Trophoblast cell (in vitro differentiated cells and primary cell): Measurements from ENCODE around the gene SMIM44.

Experiments
- DNase-seq, 2 donors: peaks; one replicate each; pipeline ENCODE4 v3.0.0-alpha.2; 2016
- H2AFZ ChIP-seq: 2 replicates; pipeline ENCODE4 v1.6.1; 2013; ENCODE audit warnings: low read length, moderate library complexity, mild to moderate bottlenecking; ENCODE audit not compliant: insufficient read depth, poor library complexity
- H2AK5ac ChIP-seq: 2 replicates; pipeline ENCODE4 v1.6.1; 2013; ENCODE audit warnings: mild to moderate bottlenecking, low read length
- H2BK120ac ChIP-seq: 2 replicates; pipeline ENCODE4 v1.6.1; 2013; ENCODE audit warnings: low read length, mild to moderate bottlenecking, moderate library complexity; ENCODE audit not compliant: insufficient read depth, poor library complexity
- H2BK12ac ChIP-seq: 2 replicates; pipeline ENCODE4 v1.6.1; 2013; ENCODE audit warnings: mild to moderate bottlenecking, low read length, moderate library complexity
- H2BK5ac ChIP-seq: 2 replicates; pipeline ENCODE4 v1.6.1; 2013; ENCODE audit warnings: low read length, low read depth, moderate library complexity, mild to moderate bottlenecking; ENCODE audit not compliant: poor library complexity
- H3K14ac ChIP-seq: 2 replicates; pipeline ENCODE4 v1.6.1; 2013; ENCODE audit warnings: mild to moderate bottlenecking, low read length
- H3K18ac ChIP-seq: 2 replicates; pipeline ENCODE4 v1.6.1; 2013; ENCODE audit warnings: mild to moderate bottlenecking, low read length
- H3K23ac ChIP-seq: 2 replicates; pipeline ENCODE4 v1.6.1; 2013; ENCODE audit warnings: low read length
- H3K27ac ChIP-seq: 2 replicates; pipeline ENCODE4 v1.5.1; 2013; ENCODE audit warnings: low read depth, mild to moderate bottlenecking, inconsistent platforms, low read length, moderate library complexity
- H3K27me3 ChIP-seq: 2 replicates; pipeline ENCODE4 v1.6.1; 2013; ENCODE audit warnings: inconsistent platforms, mild to moderate bottlenecking, low read length, moderate library complexity; ENCODE audit not compliant: insufficient read depth
- H3K36me3 ChIP-seq, 2 experiments: 1 replicate in 1 of 2; 2 replicates in 1 of 2; pipeline ENCODE4 v1.6.1; 2013; ENCODE audit warnings: low read length in 2 of 2, mild to moderate bottlenecking in 2 of 2, moderate library complexity in 1 of 2; ENCODE audit not compliant: insufficient read depth in 2 of 2, control insufficient read depth in 1 of 2
- H3K4ac ChIP-seq: 2 replicates; pipeline ENCODE4 v1.6.1; 2013; ENCODE audit warnings: low read depth, mild to moderate bottlenecking, low read length, moderate library complexity
- H3K4me1 ChIP-seq, 2 experiments: 1 replicate in 1 of 2; 2 replicates in 1 of 2; pipeline ENCODE4 v1.6.1; 2013; ENCODE audit warnings: low read length in 2 of 2, mild to moderate bottlenecking in 2 of 2, moderate library complexity in 1 of 2; ENCODE audit not compliant: insufficient read depth in 2 of 2, control insufficient read depth in 1 of 2
- H3K4me2 ChIP-seq: 2 replicates; pipeline ENCODE4 v1.6.1; 2013; ENCODE audit warnings: inconsistent platforms, mild to moderate bottlenecking, low read length, moderate library complexity
- H3K4me3 ChIP-seq: 2 replicates; pipeline ENCODE4 v1.5.1; 2013; ENCODE audit warnings: mild to moderate bottlenecking, low read depth, low read length, inconsistent platforms
- H3K79me1 ChIP-seq: one replicate; pipeline ENCODE4 v1.6.1; 2013; ENCODE audit warnings: low read length
- H3K79me2 ChIP-seq: 2 replicates; pipeline ENCODE4 v1.6.1; 2013; ENCODE audit warnings: low read length, mild to moderate bottlenecking; ENCODE audit not compliant: control insufficient read depth, insufficient read depth, poor library complexity
- H3K9ac ChIP-seq: 2 replicates; pipeline ENCODE4 v1.6.1; 2013; ENCODE audit warnings: mild to moderate bottlenecking, low read length
- H3K9me3 ChIP-seq: 2 replicates; pipeline ENCODE4 v1.6.1; 2013; ENCODE audit warnings: low read depth, mild to moderate bottlenecking, control low read depth, inconsistent platforms, low read length; ENCODE audit not compliant: insufficient read depth
- H4K12ac ChIP-seq: 2 replicates; pipeline ENCODE4 v1.6.1; 2013; ENCODE audit warnings: low read depth, mild to moderate bottlenecking, low read length, moderate library complexity
- H4K8ac ChIP-seq: 2 replicates; pipeline ENCODE4 v1.6.1; 2013; ENCODE audit warnings: low read depth, mild to moderate bottlenecking, low read length, moderate library complexity
- H4K91ac ChIP-seq: one replicate; pipeline ENCODE4 v1.6.1; 2013; ENCODE audit warnings: low read depth, mild to moderate bottlenecking, low read length, moderate library complexity
- WGBS: extraction: QIAGEN DNeasy Blood & Tissue Kit; methylation state at CpG from one replicate; pipeline ENCODE4 v1.1.7; 2013; ENCODE audit warnings: missing lambda C conversion rate; ENCODE audit not compliant: insufficient read length, insufficient coverage; ENCODE audit errors: extremely low coverage; 5-methylcytosine and 5-hydroxymethylcytosine counted together

Gene SMIM44

GRCh38 chr19:3441089-3441985, 41.9 kb downstream of the SMIM44 start:
- no CpG with 5 or more reads among the region's 25 CpGs for WGBS

DNA sequence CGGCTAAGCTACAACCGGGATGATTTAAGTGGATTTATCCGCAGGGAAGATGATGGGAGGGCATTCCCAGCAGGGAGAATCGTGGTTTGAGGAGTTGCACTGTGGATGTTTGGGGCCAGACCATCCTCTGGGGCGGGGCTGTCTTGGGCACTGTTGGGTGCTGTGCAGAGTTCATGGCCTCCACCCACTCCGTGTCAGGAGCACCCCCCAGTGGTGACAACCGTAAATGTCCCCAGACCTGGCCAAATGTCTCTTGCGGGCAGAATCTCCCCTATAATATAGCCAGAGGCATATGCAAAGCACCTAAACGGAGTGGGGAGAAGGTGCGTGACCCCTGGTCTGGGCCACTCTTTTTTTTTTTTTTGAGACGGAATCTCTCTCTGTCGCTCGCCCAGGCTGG, 43.2 kb downstream of the SMIM44 start:
- Histone ChIP-seq H3K27ac (no peak overlapping the region), H2BK120ac (no peak overlapping the region), H3K4ac (no peak overlapping the region), H2AK5ac (no peak overlapping the region), H2BK5ac (no peak overlapping the region), H3K9me3 (peaks cover 5% of the 10 kb centered on the region), H3K36me3 (no peaks in the 10 kb centered on the region), H2AFZ (no peak overlapping the region), H3K79me2 (no peaks in the 10 kb centered on the region), H4K8ac (no peak overlapping the region), H3K14ac (no peak overlapping the region), H3K4me1 (no peaks in the 10 kb centered on the region), H3K23ac (no peak overlapping the region), H3K4me3 (no peak overlapping the region), H2BK12ac (no peak overlapping the region), H3K79me1 (peaks cover 4% of the 10 kb centered on the region), H3K9ac (no peak overlapping the region), H3K27me3 (no peaks in the 10 kb centered on the region), H3K4me2 (no peak overlapping the region), H4K12ac (no peak overlapping the region), H4K91ac (no peak overlapping the region), H3K18ac (no peak overlapping the region)
- DNase-seq = peak; percentile 31 to 67
- no CpG with 5 or more reads among the region's 13 CpGs for WGBS

More at GRCh38 chr19:3441089-3441985, 41.9 kb downstream of the SMIM44 start:
- H3K23ac ChIP-seq = no peak overlapping the region
- peaks cover 5% of the 10 kb centered on the region for H3K9me3 ChIP-seq
- H4K91ac ChIP-seq = no peak overlapping the region
- H2AK5ac ChIP-seq = no peak overlapping the region
- no peaks in the 10 kb centered on the region for H3K79me2 ChIP-seq
- H3K4ac ChIP-seq = no peak overlapping the region
- H4K8ac ChIP-seq = no peak overlapping the region
- H3K27me3 ChIP-seq = no peaks in the 10 kb centered on the region
- H3K18ac ChIP-seq = no peak overlapping the region
- no peak overlapping the region for H2BK5ac ChIP-seq
- no peak overlapping the region for H2BK120ac ChIP-seq
- no peaks in the 10 kb centered on the region for H3K79me1 ChIP-seq
- DNase-seq = no peak
- no peak overlapping the region for H3K9ac ChIP-seq
- H3K4me2 ChIP-seq = no peak overlapping the region
- no peak overlapping the region for H2AFZ ChIP-seq
- H2BK12ac ChIP-seq = no peak overlapping the region
- no peak overlapping the region for H3K4me3 ChIP-seq
- no peak overlapping the region for H3K14ac ChIP-seq
- no peak overlapping the region for H3K27ac ChIP-seq
- no peak overlapping the region for H4K12ac ChIP-seq
- H3K4me1 ChIP-seq = no peaks in the 10 kb centered on the region
- no peaks in the 10 kb centered on the region for H3K36me3 ChIP-seq

DNA sequence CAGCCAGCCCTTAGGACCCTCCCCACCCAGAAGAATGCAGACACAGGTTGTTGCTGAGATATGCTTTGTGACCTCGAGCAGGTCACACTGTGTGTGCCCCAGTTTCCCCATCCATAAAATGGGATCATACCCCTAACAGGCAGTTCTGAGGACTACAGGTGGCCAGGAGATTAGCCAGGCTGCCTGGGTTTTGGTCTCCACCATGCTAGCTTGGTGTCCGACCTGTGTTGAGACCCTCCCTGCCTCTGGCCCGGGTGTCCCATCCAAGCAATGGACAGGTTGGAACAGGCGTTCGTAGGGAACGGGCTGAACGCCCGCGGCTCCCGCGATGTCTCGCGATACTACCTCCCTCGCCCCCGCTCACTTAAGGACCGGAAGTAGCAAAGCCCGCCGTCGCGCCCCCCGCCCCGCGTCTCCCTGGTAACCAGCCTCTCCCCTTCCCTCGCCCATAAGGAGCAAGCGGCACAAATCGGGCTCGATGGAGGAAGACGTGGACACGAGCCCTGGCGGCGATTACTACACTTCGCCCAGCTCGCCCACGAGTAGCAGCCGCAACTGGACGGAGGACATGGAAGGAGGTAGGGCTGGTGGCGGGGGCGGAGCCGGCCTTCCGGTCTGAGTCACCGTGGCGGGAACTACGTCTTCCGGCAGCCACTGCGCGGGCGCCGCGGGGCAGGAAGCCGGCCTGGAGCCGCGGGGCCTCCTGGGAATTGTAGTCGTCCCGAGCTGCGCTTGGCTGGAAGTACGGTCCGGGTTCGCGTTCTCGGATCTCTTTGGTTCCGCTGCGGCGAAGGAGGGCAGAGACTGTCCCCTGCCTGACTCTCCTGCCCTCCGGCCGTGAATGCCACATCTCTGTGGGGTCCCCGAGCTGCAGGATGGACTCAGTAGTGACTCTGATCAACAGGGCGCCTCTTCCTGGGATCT, 48.3 kb downstream of the SMIM44 start:
- H4K12ac ChIP-seq = peak overlapping the region; percentile 97
- H3K4ac ChIP-seq = peak overlapping the region; percentile 88
- no peaks in the 10 kb centered on the region for H3K4me1 ChIP-seq
- no CpG with 5 or more reads among the region's 67 CpGs for WGBS
- H2BK120ac ChIP-seq = peak overlapping the region; percentile 92
- H3K14ac ChIP-seq = peak overlapping the region; percentile 99
- H3K79me1 ChIP-seq = peaks cover 10% of the 10 kb centered on the region
- H3K36me3 ChIP-seq = no peaks in the 10 kb centered on the region
- peak overlapping the region; percentile 97 for H3K18ac ChIP-seq
- peak overlapping the region; percentile 94 for H3K4me2 ChIP-seq
- peak; percentile 96 to 98 for DNase-seq
- H3K27me3 ChIP-seq = no peaks in the 10 kb centered on the region
- peak overlapping the region; percentile 31 for H2AK5ac ChIP-seq
- H4K8ac ChIP-seq = peak overlapping the region; percentile 99
- peak overlapping the region; percentile 96 for H4K91ac ChIP-seq
- H2AFZ ChIP-seq = peak overlapping the region; percentile 97
- H3K9ac ChIP-seq = peak overlapping the region; percentile 86
- H2BK12ac ChIP-seq = no peak overlapping the region
- peaks cover 2% of the 10 kb centered on the region for H3K79me2 ChIP-seq
- peak overlapping the region; percentile 97 for H2BK5ac ChIP-seq
- no peak overlapping the region for H3K23ac ChIP-seq
- H3K4me3 ChIP-seq = peak overlapping the region; percentile 86
- H3K27ac ChIP-seq = peak overlapping the region; percentile 89
- peaks cover 5% of the 10 kb centered on the region for H3K9me3 ChIP-seq

DNA sequence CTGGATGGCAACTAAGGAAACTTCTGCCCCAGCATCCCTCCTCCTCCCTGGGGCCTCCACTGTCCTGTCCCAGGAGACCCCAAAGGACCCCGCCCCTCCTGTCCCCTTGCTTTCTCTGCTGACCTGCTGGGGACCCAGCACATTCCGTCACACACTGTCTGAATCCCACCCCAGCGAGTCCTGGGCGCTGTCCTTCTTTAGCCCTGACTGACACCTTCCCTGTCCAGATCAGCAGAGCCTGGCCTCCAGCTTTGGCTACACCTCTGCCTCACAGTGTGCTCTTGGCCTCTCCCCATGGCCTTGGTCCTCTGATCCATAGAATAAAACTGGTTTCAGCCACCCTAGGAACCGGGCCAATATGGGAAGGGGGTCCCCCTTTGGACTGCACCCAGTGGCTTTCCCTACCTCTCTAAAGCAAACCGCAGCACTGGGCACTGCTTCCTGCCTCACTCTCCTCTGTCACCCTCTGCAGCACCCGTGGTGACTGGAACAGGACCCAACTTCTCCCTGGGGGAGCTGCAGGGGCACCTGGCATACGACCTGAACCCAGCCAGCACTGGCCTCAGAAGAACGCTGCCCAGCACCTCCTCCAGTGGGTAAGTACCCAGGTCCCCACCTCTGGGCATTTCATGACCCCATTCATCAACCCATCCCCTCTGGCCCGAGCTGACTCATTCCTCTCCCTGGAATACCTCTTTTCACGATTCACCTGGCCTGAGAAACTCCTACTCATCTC, 49.3 kb downstream of the SMIM44 start:
- no peak overlapping the region for H3K18ac ChIP-seq
- H2BK5ac ChIP-seq = no peak overlapping the region
- peak overlapping the region; percentile 96 for H4K91ac ChIP-seq
- H3K9me3 ChIP-seq = peaks cover 5% of the 10 kb centered on the region
- no peak overlapping the region for H2AK5ac ChIP-seq
- H4K12ac ChIP-seq = peak overlapping the region; percentile 62
- H3K36me3 ChIP-seq = no peaks in the 10 kb centered on the region
- H2BK12ac ChIP-seq = no peak overlapping the region
- H3K4me1 ChIP-seq = no peaks in the 10 kb centered on the region
- H2AFZ ChIP-seq = peak overlapping the region; percentile 96
- H3K79me1 ChIP-seq = peaks cover 10% of the 10 kb centered on the region
- H3K4me2 ChIP-seq = no peak overlapping the region
- H3K4ac ChIP-seq = no peak overlapping the region
- no peak overlapping the region for H3K27ac ChIP-seq
- no peak for DNase-seq
- no CpG with 5 or more reads among the region's 11 CpGs for whole genome bisulfite sequencing
- no peak overlapping the region for H3K9ac ChIP-seq
- H2BK120ac ChIP-seq = no peak overlapping the region
- H3K27me3 ChIP-seq = no peaks in the 10 kb centered on the region
- H3K79me2 ChIP-seq = peaks cover 2% of the 10 kb centered on the region
- H4K8ac ChIP-seq = peak overlapping the region; percentile 99
- no peak overlapping the region for H3K14ac ChIP-seq
- H3K4me3 ChIP-seq = no peak overlapping the region
- H3K23ac ChIP-seq = no peak overlapping the region
